Activated naive CD4-positive, alpha-beta T cell treated with anti-CD3 and anti-CD28 coated beads for 36 hours (primary cell): ENCODE data around the gene BCL7C. TPM values are rescaled to one million over a fixed set of nuclear protein-coding genes. Genes with fewer than 3 reads are reported as not detected.
A peak's percentile ranks its signal among the peaks of the same experiment; 100 is the strongest.

Source experiments
- CTCF ChIA-PET: fragments of 350-600 bp; sonication (Branson Sonifier 250); formaldehyde crosslinking; loops from one replicate; lab custom pipeline; 2021; ENCODE audit warnings: antibody characterized with exemption; lab: Charles Lee
- DNase-seq: peaks from one replicate; pipeline ENCODE4 v3.0.0-alpha.2; 2020
- H3K27ac Mint-ChIP-seq: one replicate; pipeline ENCODE4 v1.8.0; 2021; ENCODE audit warnings: mild to moderate bottlenecking, mixed read lengths
- H3K27me3 Mint-ChIP-seq: one replicate; pipeline ENCODE4 v1.8.0; 2021; ENCODE audit warnings: low read depth, mixed read lengths
- H3K36me3 Mint-ChIP-seq: one replicate; pipeline ENCODE4 v1.8.0; 2021; ENCODE audit warnings: low read depth, mixed read lengths
- H3K4me1 Mint-ChIP-seq: one replicate; pipeline ENCODE4 v1.8.0; 2021; ENCODE audit warnings: low read depth, mixed read lengths
- H3K4me3 Mint-ChIP-seq: one replicate; pipeline ENCODE4 v1.8.0; 2021; ENCODE audit warnings: mild to moderate bottlenecking, moderate library complexity, mixed read lengths
- H3K9me3 Mint-ChIP-seq: one replicate; pipeline ENCODE4 v1.8.0; 2021; ENCODE audit warnings: mixed read lengths
- intact Hi-C: fragments of 100-400 bp; cut with micrococcal nuclease; formaldehyde crosslinking; loops from one replicate; pipeline ENCODE4 v1.15.1; 2023
- total RNA-seq, 2 experiments: library from RNA; stranded (reverse); gene quantifications; one replicate each; pipeline ENCODE4 v1.2.3, GENCODE V29; 2021

Gene BCL7C
- total RNA-seq, 2 experiments from 2014 or later, result 18.1 to 18.6 TPM

DNA sequence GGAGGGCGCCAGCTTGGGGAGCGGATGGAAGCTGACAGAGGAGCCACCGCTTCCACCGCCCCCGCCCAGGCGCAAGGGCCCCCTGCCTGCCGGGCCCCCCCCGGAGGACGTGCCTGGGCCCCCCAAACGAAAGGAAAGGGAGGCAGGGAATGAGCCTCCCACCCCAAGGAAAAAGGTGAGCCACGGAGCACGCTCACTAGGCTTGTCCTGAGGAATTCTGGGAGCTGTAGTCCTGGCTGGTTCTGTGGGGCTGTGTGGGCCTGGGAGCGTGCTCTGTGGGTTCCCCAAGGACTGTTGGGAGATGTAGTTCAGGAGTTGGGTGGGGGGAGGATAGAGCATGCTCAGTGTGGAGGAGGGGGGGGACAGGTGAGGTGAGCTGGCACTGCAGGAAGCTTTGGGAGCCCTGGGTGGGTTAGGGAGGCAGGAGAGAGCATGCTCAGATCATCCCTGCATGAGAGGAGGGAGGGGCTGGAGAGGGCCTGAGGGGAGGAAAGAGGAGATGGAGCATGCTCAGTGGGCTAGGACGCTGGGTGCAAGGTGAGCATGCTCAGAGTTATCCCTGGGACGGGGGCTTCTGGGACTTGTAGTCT, 34.0 kb upstream of the BCL7C start:
- no peak overlapping the region for H3K27ac Mint-ChIP-seq
- no peak overlapping the region for H3K4me3 Mint-ChIP-seq
- intact Hi-C loops, result loop anchor here (10.0 kb wide), 2 partner anchors 373 to 553 kb away; partner anchors contain the start of genes MYL11, TBC1D10B and ZNF764
- no peaks in the 10 kb centered on the region for H3K27me3 Mint-ChIP-seq
- CTCF ChIA-PET, result interaction anchor here (0.9 to 2.8 kb wide), 3 partner anchors 8 to 84 kb away, joined by 5 to 19 read pairs (median 5); no protein-coding TSS in a partner anchor
- H3K4me1 Mint-ChIP-seq, result peaks cover 14% of the 10 kb centered on the region
- no peaks in the 10 kb centered on the region for H3K9me3 Mint-ChIP-seq
- H3K36me3 Mint-ChIP-seq, result peaks cover 6% of the 10 kb centered on the region
- peak; percentile 57 for DNase-seq

DNA sequence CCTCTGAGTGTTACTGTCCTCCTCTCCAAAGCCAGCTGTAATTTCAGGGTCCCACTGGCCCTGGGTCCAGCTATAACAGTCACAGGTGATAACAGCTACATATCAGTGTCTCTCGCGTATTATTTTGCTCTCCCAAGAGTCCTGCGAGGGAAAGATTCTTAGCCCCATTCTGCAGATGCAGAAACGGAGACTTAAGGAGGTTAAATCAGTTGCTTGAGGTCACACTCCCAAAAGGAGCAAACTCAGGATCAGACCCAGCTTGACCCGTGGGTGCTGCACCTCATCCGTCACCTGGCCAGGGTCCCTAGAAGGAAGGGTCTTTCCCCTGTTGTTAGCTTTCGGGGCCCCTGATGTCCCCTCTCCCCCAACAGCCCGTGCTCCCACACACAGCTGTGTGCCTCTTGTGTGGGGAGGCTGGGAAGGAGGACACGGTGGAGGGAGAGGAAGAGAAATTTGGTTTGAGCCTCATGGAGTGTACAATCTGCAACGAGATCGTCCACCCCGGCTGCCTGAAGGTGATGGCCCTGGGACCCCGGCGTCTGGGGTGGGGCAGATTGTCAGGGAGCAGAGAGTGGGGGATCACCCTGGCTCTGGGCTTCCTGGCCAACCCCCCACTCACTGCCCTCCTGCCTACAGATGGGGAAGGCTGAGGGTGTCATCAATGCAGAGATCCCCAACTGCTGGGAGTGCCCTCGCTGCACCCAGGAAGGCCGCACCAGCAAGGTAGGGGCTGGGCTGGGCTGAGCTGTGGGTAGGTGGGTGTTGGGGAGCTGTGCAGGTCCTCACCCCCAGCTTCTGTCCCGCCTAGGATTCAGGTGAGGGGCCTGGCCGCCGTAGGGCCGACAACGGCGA, 33.3 kb upstream of the BCL7C start:
- H3K27ac Mint-ChIP-seq, result no peak overlapping the region
- DNase-seq, result no peak
- intact Hi-C loops, result loop anchor here (10.0 kb wide), 2 partner anchors 372 to 552 kb away; partner anchors contain the start of genes MYL11, TBC1D10B and ZNF764
- CTCF ChIA-PET, result interaction anchor here (0.6 to 2.8 kb wide), 5 partner anchors 9 to 83 kb away, joined by 3 to 19 read pairs (median 5); no protein-coding TSS in a partner anchor
- H3K4me1 Mint-ChIP-seq, result peaks cover 14% of the 10 kb centered on the region
- H3K4me3 Mint-ChIP-seq, result no peak overlapping the region
- H3K36me3 Mint-ChIP-seq, result peaks cover 3% of the 10 kb centered on the region
- H3K9me3 Mint-ChIP-seq, result no peaks in the 10 kb centered on the region
- no peaks in the 10 kb centered on the region for H3K27me3 Mint-ChIP-seq

DNA sequence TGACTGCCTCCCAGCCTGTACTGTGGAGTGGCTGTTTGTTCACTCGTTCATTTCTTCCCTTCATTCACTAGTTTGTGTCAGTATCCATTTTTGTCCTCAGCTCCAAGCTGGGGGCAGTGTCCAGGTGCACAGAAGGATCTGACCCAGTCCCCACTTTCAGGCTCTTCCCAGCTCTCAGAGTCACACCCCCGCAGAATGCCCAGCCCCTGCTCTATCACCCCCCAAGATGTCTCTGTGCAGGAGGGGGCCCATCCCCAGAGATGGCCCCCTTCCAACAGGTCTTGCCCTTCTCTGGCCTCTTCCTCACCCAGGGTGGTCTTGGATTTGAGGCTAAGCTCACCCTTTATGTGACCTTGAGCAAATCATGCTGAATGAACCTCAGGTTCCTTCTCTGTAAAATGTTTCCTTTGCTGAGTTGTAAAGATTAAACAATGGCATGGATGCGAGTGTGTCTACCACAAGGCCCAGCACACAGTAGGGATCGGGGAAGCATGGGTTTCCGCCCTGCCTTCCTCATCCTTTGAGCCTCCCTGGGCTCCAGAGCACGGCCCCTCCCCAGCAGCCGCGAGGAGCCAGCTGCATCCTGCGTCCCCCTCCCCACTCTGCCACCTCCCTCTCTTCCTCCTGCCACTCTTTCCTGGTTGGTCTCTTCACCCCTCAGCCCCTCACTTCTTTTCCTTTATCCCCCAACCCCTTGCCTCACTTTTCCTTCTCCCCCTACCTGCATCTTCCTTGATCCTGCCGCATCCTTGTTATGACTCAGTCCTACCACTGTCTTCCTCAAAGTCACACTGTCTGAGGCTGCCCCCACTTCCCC, 32.3 kb upstream of the BCL7C start:
- Mint-ChIP-seq H3K4me3 (peak overlapping the region; percentile 27), H3K36me3 (peaks cover 3% of the 10 kb centered on the region), H3K4me1 (peaks cover 14% of the 10 kb centered on the region), H3K9me3 (no peaks in the 10 kb centered on the region), H3K27ac (no peak overlapping the region), H3K27me3 (no peaks in the 10 kb centered on the region)
- intact Hi-C loops, result loop anchor here (10.0 kb wide), 2 partner anchors 371 to 551 kb away; partner anchors contain the start of genes MYL11, TBC1D10B and ZNF764
- no peak for DNase-seq
- CTCF ChIA-PET, result interaction anchor here (1.1 to 2.8 kb wide), 5 partner anchors 10 to 113 kb away, joined by 4 to 19 read pairs (median 5); no protein-coding TSS in a partner anchor

GRCh38 chr16:30925632-30925987, 31.7 kb upstream of the BCL7C start:
- H3K9me3 Mint-ChIP-seq, result no peaks in the 10 kb centered on the region
- intact Hi-C loops, result loop anchor here (10.0 kb wide), 2 partner anchors 371 to 551 kb away; partner anchors contain the start of genes MYL11, TBC1D10B and ZNF764

DNA sequence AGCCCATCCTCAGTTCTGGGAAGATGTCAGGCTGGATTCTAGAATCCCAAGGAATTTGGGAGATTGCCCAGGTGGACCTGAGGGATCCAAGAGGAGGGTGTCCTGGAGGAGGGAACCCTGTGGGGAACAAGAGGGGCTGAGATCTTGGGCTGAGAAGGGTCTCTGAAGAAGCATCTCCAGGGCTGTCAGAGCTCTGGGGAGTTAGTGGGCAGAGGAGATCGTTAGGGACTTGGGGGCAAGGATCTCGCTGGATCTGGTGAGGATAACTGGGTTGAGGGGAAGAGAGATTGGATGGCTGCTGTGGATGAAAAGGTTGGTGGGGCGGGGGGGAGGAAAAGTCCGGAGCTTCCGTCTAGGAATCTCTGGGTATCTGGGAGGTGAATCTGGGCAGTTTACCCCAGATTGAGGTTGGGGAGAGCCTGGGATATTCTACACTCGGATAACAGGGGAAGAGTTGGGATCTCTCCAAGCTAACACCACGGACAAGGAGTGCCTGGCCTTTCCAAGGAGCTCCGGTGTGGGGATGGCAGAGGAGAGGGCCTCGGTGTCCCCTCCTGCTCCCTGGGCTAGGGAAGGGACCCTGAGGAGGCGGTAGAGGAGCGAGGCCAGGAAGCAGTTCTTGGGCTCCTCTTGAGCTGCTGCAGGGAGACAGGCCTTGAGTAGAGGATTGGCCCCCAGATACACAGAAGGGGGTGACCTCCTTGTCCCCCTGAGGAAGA, 31.2 kb upstream of the BCL7C start:
- CTCF ChIA-PET, result interaction anchor here (1.1 to 2.0 kb wide), 2 partner anchors 17 to 111 kb away, joined by 4 to 9 read pairs; no protein-coding TSS in a partner anchor
- no peak for DNase-seq
- H3K9me3 Mint-ChIP-seq, result no peaks in the 10 kb centered on the region
- peaks cover 1% of the 10 kb centered on the region for H3K36me3 Mint-ChIP-seq
- no peak overlapping the region for H3K27ac Mint-ChIP-seq
- no peaks in the 10 kb centered on the region for H3K27me3 Mint-ChIP-seq
- intact Hi-C loops, result loop anchor here (10.0 kb wide), 2 partner anchors 370 to 550 kb away; partner anchors contain the start of genes MYL11, TBC1D10B and ZNF764
- peak overlapping the region; percentile 70 for H3K4me3 Mint-ChIP-seq
- H3K4me1 Mint-ChIP-seq, result peaks cover 14% of the 10 kb centered on the region

More at GRCh38 chr16:30925632-30925987, 31.7 kb upstream of the BCL7C start:
- DNase-seq, result no peak
- Mint-ChIP-seq H3K36me3 (peaks cover 2% of the 10 kb centered on the region), H3K27me3 (no peaks in the 10 kb centered on the region), H3K4me3 (no peak overlapping the region), H3K27ac (peak overlapping the region; percentile 32), H3K4me1 (peaks cover 14% of the 10 kb centered on the region)
- CTCF ChIA-PET, result interaction anchor here (1.1 to 2.0 kb wide), 2 partner anchors 16 to 112 kb away, joined by 4 to 9 read pairs; no protein-coding TSS in a partner anchor

- Mint-ChIP-seq H3K36me3 (peaks cover 1% of the 10 kb centered on the region), H3K27ac (no peak overlapping the region), H3K27me3 (no peaks in the 10 kb centered on the region), H3K4me3 (peak overlapping the region; percentile 70), H3K9me3 (no peaks in the 10 kb centered on the region), H3K4me1 (peaks cover 14% of the 10 kb centered on the region)
- CTCF ChIA-PET, result interaction anchor here (2.0 kb wide), 1 partner anchor 18 kb away, joined by 9 read pairs; no protein-coding TSS in a partner anchor
- peak; percentile 20 for DNase-seq
- intact Hi-C loops, result loop anchor here (10.0 kb wide), 2 partner anchors 369 to 549 kb away; partner anchors contain the start of genes MYL11, TBC1D10B and ZNF764
Observed at GRCh38 chr16:30924076-30924912, 30.4 kb upstream of the BCL7C start.

DNA sequence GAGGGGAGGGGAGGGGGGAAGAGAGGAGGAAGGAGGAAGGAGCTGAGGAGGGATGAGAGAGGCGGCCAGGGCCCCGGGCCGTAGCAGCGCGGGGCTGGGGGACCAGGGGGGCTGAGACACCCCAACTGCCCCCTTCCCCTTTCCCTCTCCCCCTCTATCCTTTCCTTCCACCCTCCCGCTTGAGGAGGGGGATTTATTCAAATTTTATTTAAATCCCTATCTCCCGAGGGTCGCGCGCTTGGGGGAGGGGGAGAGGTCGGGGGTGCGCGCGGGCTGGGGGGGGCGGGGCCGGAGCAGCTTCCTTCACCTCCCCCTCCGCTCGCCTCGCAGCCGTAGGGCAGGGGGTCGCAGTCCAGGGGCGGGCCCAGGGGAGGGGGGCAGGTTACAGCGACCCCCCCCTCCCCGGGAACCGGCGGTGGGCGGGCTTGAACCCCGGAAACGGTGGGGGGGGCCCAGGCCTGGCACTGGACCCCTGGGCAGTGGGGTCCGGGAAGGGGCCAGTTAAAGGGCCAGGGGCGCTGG, 29.7 kb upstream of the BCL7C start, which contains the start of gene FBXL19:
FBXL19 (plus strand) TSS at position 19 of the 522 bp plus-strand sequence. CDS start 2,183 bp downstream, outside the sequence.
- peaks cover 14% of the 10 kb centered on the region for H3K4me1 Mint-ChIP-seq
- DNase-seq, result no peak
- peaks cover 1% of the 10 kb centered on the region for H3K36me3 Mint-ChIP-seq
- H3K27ac Mint-ChIP-seq, result peak within 1 kb of the TSS; percentile 100
- CTCF ChIA-PET, result no interaction called here
- peak within 1 kb of the TSS; percentile 99 for H3K4me3 Mint-ChIP-seq
- no peaks in the 10 kb centered on the region for H3K9me3 Mint-ChIP-seq
- H3K27me3 Mint-ChIP-seq, result no peaks in the 10 kb centered on the region
- intact Hi-C loops, result loop anchor here (10.0 kb wide), 2 partner anchors 369 to 549 kb away; partner anchors contain the start of genes MYL11, TBC1D10B and ZNF764

DNA sequence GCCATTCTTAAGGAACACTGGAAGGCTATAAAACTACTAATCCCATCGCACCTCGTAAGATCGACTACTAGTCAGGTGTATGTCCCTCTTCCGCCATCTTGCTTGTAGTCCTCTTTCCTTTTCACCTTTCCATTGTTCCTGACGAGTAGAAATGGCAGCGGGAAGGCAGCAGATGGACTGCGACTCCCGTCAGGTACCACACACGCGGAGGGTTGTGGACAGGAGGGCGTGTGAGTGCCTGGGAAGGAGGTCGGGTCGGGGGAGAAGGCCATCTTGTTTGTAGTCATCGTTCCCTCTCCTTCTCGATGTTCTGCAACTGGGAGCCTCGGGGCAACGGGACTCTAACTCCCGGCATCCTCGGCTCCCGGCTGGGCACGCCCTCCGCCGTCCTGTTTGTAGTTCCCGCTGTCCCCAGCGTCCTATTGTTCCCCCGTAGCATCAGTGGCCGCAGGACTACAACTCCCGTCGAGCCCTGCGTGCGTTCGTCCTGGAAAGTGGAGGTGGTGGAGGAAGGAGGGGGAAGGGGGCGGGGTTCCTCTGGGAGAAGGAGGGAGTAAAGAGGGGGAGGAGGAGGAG, 29.2 kb upstream of the BCL7C start:
- H3K27me3 Mint-ChIP-seq, result no peaks in the 10 kb centered on the region
- CTCF ChIA-PET, result no interaction called here
- peak overlapping the region; percentile 100 for H3K27ac Mint-ChIP-seq
- intact Hi-C loops, result loop anchor here (1.0 to 10.0 kb wide), 18 partner anchors 22 to 548 kb away; partner anchors contain the start of genes ARMC5, BCL7C, CFAP119 and FBRS
- H3K4me3 Mint-ChIP-seq, result peak overlapping the region; percentile 99
- peak; percentile 99 for DNase-seq
- peaks cover under 1% of the 10 kb centered on the region for H3K36me3 Mint-ChIP-seq
- no peaks in the 10 kb centered on the region for H3K9me3 Mint-ChIP-seq
- peaks cover 14% of the 10 kb centered on the region for H3K4me1 Mint-ChIP-seq

- no peaks in the 10 kb centered on the region for H3K36me3 Mint-ChIP-seq
- peaks cover 14% of the 10 kb centered on the region for H3K4me1 Mint-ChIP-seq
- intact Hi-C loops, result loop anchor here (1.0 to 10.0 kb wide), 18 partner anchors 21 to 548 kb away; partner anchors contain the start of genes ARMC5, BCL7C, CFAP119 and FBRS
- no peaks in the 10 kb centered on the region for H3K27me3 Mint-ChIP-seq
- no peaks in the 10 kb centered on the region for H3K9me3 Mint-ChIP-seq
- H3K27ac Mint-ChIP-seq, result peak overlapping the region; percentile 100
- CTCF ChIA-PET, result interaction anchor here (0.6 to 0.8 kb wide), 3 partner anchors 76 to 132 kb away, joined by 3 to 5 read pairs (median 3); no protein-coding TSS in a partner anchor
- H3K4me3 Mint-ChIP-seq, result peak overlapping the region; percentile 99
- peak; percentile 100 for DNase-seq
Observed at GRCh38 chr16:30922420-30922959, 28.6 kb upstream of the BCL7C start.
